Right lobe of liver (tissue), 4 donors: ENCODE data around the gene EIF3L.

Experiments
- POLR2A ChIP-seq: fragments of 450-650 bp; IDR thresholded peaks from one replicate; pipeline ENCODE4 v1.6.1; 2017; ENCODE audit warnings: antibody characterized with exemption, mild to moderate bottlenecking
- TF ChIP-seq, protein P1 (sequence below), 4 donors: fragments of 200-600 bp in 3 of 4; fragments of 450-650 bp in 1 of 4; IDR thresholded peaks; one replicate each; pipeline versions ENCODE4 v1.5.1 to v1.8.0; 2016 to 2022; ENCODE audit warnings: antibody characterized with exemption in 4 of 4, mild to moderate bottlenecking in 2 of 4
- donor health status: DM: no; HTN: no; CAD: no.
- donor health status: DM: no; HTN: no; CAD: no.
- donor health status: DM: no; HTN: yes; CAD: no.

DNA sequence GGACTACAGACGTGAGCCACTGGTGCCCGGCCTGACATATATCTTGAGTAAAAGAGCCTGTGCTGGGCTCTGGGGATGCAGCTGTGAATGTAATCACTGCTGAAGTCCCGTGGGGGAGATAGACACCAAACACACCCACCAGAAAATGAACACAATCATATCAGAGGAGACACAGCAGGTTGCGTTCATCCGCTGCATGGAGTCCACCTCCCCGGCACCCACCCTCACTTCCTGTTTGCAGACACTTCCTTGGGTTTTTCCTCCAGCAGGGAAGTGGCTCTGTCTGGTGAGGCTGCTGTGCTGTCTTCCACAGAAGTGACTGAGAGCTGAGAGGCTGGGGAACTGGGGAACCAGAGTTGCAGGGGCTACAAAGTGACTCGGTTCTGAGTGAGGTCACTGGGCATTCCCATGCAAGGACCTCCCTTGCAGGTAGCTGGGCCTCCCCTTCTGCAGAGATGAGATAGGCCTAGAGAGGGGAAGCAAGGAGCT is 64.1 kb downstream of the EIF3L start:
- no peak for TF ChIP-seq POLR2A
- TF ChIP-seq, protein P1, sequence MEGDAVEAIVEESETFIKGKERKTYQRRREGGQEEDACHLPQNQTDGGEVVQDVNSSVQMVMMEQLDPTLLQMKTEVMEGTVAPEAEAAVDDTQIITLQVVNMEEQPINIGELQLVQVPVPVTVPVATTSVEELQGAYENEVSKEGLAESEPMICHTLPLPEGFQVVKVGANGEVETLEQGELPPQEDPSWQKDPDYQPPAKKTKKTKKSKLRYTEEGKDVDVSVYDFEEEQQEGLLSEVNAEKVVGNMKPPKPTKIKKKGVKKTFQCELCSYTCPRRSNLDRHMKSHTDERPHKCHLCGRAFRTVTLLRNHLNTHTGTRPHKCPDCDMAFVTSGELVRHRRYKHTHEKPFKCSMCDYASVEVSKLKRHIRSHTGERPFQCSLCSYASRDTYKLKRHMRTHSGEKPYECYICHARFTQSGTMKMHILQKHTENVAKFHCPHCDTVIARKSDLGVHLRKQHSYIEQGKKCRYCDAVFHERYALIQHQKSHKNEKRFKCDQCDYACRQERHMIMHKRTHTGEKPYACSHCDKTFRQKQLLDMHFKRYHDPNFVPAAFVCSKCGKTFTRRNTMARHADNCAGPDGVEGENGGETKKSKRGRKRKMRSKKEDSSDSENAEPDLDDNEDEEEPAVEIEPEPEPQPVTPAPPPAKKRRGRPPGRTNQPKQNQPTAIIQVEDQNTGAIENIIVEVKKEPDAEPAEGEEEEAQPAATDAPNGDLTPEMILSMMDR (IDR thresholded peaks at IDR 0.05), result no peak
